ENCODE results near the gene TRABD.

DNA sequence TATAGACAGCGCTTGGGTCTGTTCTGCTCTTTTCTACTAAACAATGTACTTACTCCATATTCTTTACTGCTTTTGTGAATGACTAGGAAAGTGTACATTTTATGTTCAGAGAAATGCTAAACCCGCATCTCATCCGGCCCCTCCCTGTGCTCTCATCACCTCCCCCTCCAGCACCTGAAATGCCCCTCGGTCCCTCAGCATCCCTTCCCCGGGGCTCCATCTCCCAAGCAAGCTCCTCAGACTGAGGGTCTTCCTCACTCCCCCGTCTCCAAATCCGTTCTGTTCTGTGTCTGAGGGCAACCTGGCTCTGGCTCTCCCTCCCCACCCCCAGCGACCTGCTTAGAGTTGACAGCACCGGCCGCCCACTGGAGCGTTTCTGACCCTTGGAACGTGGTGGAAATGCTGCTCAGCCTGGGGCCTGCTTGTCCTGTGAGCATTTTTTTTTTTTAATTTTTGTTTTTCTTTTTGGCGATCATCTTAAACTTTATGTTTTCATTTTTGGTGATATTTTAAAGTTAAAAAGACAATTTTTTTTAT, 16.5 kb downstream of the TRABD start:
- TF ChIP-seq GATA2 (IDR thresholded peaks at IDR 0.05; ENCODE audit: low read depth, low read length) = no peak
- TF ChIP-seq GATA3 (IDR thresholded peaks at IDR 0.05; ENCODE audit: low read depth, low read length) = no peak

Measured in SH-SY5Y (cell line).